Neural cell (in vitro differentiated cells): Measurements from ENCODE around the gene NPIPB2.
A peak's percentile ranks its signal among the peaks of the same experiment; 100 is the strongest.

Experiments
- EZH2 ChIP-seq: fragments of 200-600, 300-800 bp; shearing (Covaris generic), sonication (generic); IDR thresholded peaks from 2 replicates; pipeline ENCODE4 v1.6.1; 2014; ENCODE audit warnings: antibody characterized with exemption, low read length, borderline replicate concordance, mild to moderate bottlenecking; ENCODE audit not compliant: insufficient read depth, poor library complexity, severe bottlenecking
- POLR2AphosphoS5 ChIP-seq: IDR thresholded peaks from 2 replicates; pipeline ENCODE4 v1.6.1; 2012
- TF ChIP-seq, protein P1 (sequence below): fragments of 450-650 bp; IDR thresholded peaks from 2 replicates; pipeline ENCODE4 v1.5.1; 2014; ENCODE audit warnings: antibody characterized with exemption, mild to moderate bottlenecking, moderate library complexity; ENCODE audit not compliant: poor library complexity, severe bottlenecking

DNA sequence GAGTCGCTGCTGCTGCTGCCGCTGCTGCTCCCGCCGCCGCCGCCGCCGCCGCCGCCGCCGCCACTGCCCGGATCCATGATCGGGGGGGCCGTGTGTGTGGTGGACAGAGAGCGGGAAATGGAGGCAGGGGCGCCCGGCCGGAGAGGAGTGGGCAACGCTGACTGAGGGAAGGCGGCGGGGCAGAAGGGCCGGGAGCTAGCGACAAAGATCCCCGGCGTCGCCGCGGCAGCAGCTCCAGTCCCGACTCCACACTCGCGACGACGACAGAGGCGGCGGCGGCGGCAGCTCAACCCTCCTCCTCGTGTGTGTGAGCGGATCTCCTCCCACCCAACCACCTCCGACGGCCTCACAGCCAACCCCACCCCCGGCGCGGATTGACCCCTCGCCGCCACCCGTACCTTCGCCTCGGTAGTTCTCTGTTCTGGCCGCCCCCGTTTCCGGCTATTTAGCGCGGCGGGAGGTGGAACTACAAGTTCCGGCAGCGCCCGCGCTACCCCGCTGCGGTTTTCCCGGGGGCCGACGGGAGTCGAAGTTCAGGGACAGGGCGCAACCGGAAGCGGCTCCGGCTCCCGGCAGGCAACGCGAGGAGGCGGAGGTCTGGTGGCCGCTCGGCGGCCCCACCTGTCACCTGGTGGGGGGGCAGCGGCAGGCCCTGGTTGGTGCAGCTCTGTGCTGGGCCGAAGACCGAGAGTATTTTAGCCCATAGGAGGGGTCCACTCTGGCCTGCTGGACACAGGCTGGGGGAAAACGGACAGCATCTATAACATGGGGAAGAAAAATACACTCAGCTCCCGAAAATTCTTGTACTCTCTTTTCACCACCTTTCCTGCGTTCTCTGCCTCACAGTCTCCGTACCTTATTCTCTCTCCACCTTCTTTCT is 26.0 kb downstream of the NPIPB2 start, which contains the start of gene GSPT1:
- TF ChIP-seq, protein P1, sequence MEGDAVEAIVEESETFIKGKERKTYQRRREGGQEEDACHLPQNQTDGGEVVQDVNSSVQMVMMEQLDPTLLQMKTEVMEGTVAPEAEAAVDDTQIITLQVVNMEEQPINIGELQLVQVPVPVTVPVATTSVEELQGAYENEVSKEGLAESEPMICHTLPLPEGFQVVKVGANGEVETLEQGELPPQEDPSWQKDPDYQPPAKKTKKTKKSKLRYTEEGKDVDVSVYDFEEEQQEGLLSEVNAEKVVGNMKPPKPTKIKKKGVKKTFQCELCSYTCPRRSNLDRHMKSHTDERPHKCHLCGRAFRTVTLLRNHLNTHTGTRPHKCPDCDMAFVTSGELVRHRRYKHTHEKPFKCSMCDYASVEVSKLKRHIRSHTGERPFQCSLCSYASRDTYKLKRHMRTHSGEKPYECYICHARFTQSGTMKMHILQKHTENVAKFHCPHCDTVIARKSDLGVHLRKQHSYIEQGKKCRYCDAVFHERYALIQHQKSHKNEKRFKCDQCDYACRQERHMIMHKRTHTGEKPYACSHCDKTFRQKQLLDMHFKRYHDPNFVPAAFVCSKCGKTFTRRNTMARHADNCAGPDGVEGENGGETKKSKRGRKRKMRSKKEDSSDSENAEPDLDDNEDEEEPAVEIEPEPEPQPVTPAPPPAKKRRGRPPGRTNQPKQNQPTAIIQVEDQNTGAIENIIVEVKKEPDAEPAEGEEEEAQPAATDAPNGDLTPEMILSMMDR, result peak; percentile 35
- peak; percentile 81 for TF ChIP-seq POLR2AphosphoS5
- TF ChIP-seq EZH2, result no peak
